Measurements from ENCODE around the gene HIRIP3.

GRCh38 chr16:30028438-30029076 is 33.1 kb upstream of the HIRIP3 start:
- TF ChIP-seq CTCF (IDR thresholded peaks at IDR 0.05) (no peak), ZFX (IDR thresholded peaks at IDR 0.05; ENCODE audit: borderline replicate concordance) (no peak)

All from 22Rv1 (cell line).